H1 (cell line): Measurements from ENCODE around the gene ZMYM2.

Experiments
- CTCF ChIP-seq, 3 experiments: IDR thresholded peaks; 1 replicate in 2 of 3; 2 replicates in 1 of 3; pipeline versions ENCODE4 v1.5.1 to v1.6.1; 2011; ENCODE audit warnings: low read length in 3 of 3, mild to moderate bottlenecking in 3 of 3, inconsistent platforms in 2 of 3, low read depth in 1 of 3, moderate library complexity in 1 of 3; ENCODE audit not compliant: insufficient read depth in 1 of 3; ENCODE audit errors: control extremely low read depth in 1 of 3
- EP300 ChIP-seq, 2 experiments: IDR thresholded peaks; 1 replicate in 1 of 2; 2 replicates in 1 of 2; pipeline ENCODE4 v1.6.1; 2011 to 2012; ENCODE audit warnings: low read depth in 2 of 2, low read length in 2 of 2, mild to moderate bottlenecking in 2 of 2, borderline replicate concordance in 1 of 2, inconsistent platforms in 1 of 2, moderate library complexity in 1 of 2

DNA sequence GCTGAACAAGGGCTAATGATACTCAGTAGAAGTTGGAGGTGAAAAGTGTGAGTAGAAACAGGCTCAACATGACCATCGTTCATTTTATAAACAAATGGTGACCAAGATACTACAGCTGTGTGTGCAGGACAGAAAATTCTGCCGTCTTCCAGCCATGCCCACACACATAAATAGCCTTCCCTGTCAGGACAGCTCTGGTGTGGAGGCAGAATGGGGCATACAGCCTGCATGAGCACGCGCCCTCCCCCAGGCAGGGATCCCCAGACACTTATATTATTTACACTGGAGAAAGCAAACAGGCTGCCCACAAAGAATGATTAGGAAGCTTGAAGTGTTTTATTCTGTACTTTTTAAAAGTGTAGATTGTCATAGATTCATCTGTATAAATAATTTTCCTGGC is 182.0 kb downstream of the ZMYM2 start:
- no peak for TF ChIP-seq CTCF (IDR thresholded peaks at IDR 0.05; ENCODE audit: control extremely low read depth in 1 of 3, insufficient read depth in 1 of 3, low read depth in 1 of 3, low read length in 3 of 3)
- TF ChIP-seq EP300 (IDR thresholded peaks at IDR 0.05; ENCODE audit: borderline replicate concordance in 1 of 2, low read depth in 2 of 2, low read length in 2 of 2): no peak
